Natural killer cell (primary cell): ENCODE measurements around the gene PLEKHA5. TPM values are rescaled to one million over a fixed set of nuclear protein-coding genes. Genes with fewer than 3 reads are reported as not detected.

Experiments used
- ATAC-seq, 3 donors: fragments of 150-1000 bp in 2 of 3; fragments of 200-7000 bp in 1 of 3; cut with Tn5 transposase; 1 replicate in 1 of 3; 2 replicates in 2 of 3; pipeline ENCODE4 v1.10.0; 2021; ENCODE audit warnings: mild to moderate bottlenecking in 2 of 3, moderate library complexity in 2 of 3
- DNase-seq, 2 donors: peaks; one replicate each; pipeline versions ENCODE4 v3.0.0 to v3.0.0-alpha.2; 2013 to 2021; ENCODE audit warnings: mixed read lengths in 1 of 2
- H3K27ac ChIP-seq: one replicate; pipeline ENCODE4 v1.5.1; 2013; ENCODE audit warnings: mild to moderate bottlenecking, low read length
- H3K27me3 ChIP-seq: one replicate; pipeline ENCODE4 v1.6.1; 2013; ENCODE audit warnings: low read length; ENCODE audit not compliant: control insufficient read depth, insufficient read depth
- H3K36me3 ChIP-seq: one replicate; pipeline ENCODE4 v1.6.1; 2013; ENCODE audit warnings: low read length; ENCODE audit not compliant: control insufficient read depth, insufficient read depth
- H3K4me1 ChIP-seq: one replicate; pipeline ENCODE4 v1.6.1; 2013; ENCODE audit warnings: low read length; ENCODE audit not compliant: control insufficient read depth, insufficient read depth
- H3K4me3 ChIP-seq: one replicate; pipeline ENCODE4 v1.5.1; 2013; ENCODE audit warnings: low read length
- H3K9me3 ChIP-seq: one replicate; pipeline ENCODE4 v1.6.1; 2013; ENCODE audit warnings: low read length; ENCODE audit not compliant: control insufficient read depth, insufficient read depth
- H3K27ac Mint-ChIP-seq, 2 donors: one replicate each; pipeline ENCODE4 v1.8.0; 2022; ENCODE audit warnings: mild to moderate bottlenecking in 2 of 2, mixed read lengths in 2 of 2, moderate library complexity in 1 of 2
- H3K27me3 Mint-ChIP-seq, 2 donors: one replicate each; pipeline ENCODE4 v1.8.0; 2022; ENCODE audit warnings: low read depth in 2 of 2, mixed read lengths in 2 of 2
- H3K36me3 Mint-ChIP-seq: one replicate; pipeline ENCODE4 v1.8.0; 2022; ENCODE audit warnings: mixed read lengths
- H3K4me1 Mint-ChIP-seq, 2 donors: one replicate each; pipeline ENCODE4 v1.8.0; 2022; ENCODE audit warnings: mixed read lengths in 2 of 2
- H3K4me3 Mint-ChIP-seq: one replicate; pipeline ENCODE4 v1.8.0; 2022; ENCODE audit warnings: mild to moderate bottlenecking, moderate library complexity, mixed read lengths
- H3K9me3 Mint-ChIP-seq, 2 donors: one replicate each; pipeline ENCODE4 v1.8.0; 2022; ENCODE audit warnings: mixed read lengths in 2 of 2
- WGBS: methylation state at CpG from one replicate; pipeline ENCODE4 v1.1.7; 2013; ENCODE audit warnings: missing lambda C conversion rate; ENCODE audit not compliant: insufficient coverage; 5-methylcytosine and 5-hydroxymethylcytosine counted together
- intact Hi-C: fragments of 100-400 bp; cut with micrococcal nuclease; formaldehyde crosslinking; loops from one replicate; pipeline ENCODE4 v1.14.2; 2022
- total RNA-seq, 4 donors: library from RNA; stranded (reverse); fragments of 120-200 nt in 1 of 4; gene quantifications; one replicate each; pipeline versions ENCODE4 v1.2.3 to v1.2.4, GENCODE V29; 2013 to 2022
- TF ChIP-seq, protein P1 (sequence below): fragments of 200-600 bp; IDR thresholded peaks from one replicate; pipeline ENCODE4 v1.8.0; 2022; ENCODE audit warnings: antibody characterized with exemption

The PLEKHA5 gene
- total RNA-seq, 3 donors from 2014 or later (not counting 1 experiment from before 2014, with no cell fraction given): 5.2 to 12.1 (median 7.0) TPM

DNA sequence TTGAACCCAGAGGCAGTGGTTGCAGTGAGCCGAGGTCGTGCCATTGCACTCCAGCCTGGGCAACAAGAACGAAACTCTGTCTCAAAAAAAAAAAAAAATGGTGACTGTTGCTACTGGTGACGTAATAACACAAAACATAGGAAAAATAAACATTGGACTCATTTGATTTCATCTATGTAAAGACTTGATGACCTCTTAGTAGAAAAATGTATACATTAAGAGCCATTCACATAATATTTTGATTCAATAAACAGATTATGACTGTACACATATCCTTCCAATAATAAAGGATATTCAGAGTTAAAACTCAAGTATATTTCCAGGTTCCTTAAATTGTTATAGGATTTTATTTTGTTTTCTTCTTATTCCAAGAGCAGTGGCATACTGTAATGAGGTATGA, 244.1 kb downstream of the PLEKHA5 start:
- H3K9me3 Mint-ChIP-seq: no peaks in the 10 kb centered on the region
- intact Hi-C loops: no loop called here
- DNase-seq (no peak), ATAC-seq (no peak)
- H3K36me3 ChIP-seq: no peaks in the 10 kb centered on the region
- no peaks in the 10 kb centered on the region for H3K27me3 Mint-ChIP-seq
- H3K27ac ChIP-seq: no peak overlapping the region
- WGBS: 99% methylated on average over 3 of the region's 4 CpGs
- no peaks in the 10 kb centered on the region for H3K4me1 ChIP-seq
- no peaks in the 10 kb centered on the region for H3K27me3 ChIP-seq
- H3K4me1 Mint-ChIP-seq: no peaks in the 10 kb centered on the region
- H3K4me3 ChIP-seq: no peak overlapping the region
- TF ChIP-seq, protein P1, sequence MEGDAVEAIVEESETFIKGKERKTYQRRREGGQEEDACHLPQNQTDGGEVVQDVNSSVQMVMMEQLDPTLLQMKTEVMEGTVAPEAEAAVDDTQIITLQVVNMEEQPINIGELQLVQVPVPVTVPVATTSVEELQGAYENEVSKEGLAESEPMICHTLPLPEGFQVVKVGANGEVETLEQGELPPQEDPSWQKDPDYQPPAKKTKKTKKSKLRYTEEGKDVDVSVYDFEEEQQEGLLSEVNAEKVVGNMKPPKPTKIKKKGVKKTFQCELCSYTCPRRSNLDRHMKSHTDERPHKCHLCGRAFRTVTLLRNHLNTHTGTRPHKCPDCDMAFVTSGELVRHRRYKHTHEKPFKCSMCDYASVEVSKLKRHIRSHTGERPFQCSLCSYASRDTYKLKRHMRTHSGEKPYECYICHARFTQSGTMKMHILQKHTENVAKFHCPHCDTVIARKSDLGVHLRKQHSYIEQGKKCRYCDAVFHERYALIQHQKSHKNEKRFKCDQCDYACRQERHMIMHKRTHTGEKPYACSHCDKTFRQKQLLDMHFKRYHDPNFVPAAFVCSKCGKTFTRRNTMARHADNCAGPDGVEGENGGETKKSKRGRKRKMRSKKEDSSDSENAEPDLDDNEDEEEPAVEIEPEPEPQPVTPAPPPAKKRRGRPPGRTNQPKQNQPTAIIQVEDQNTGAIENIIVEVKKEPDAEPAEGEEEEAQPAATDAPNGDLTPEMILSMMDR: no peak
- H3K9me3 ChIP-seq: no peaks in the 10 kb centered on the region
- H3K36me3 Mint-ChIP-seq: peaks cover 6% of the 10 kb centered on the region
- no peak overlapping the region for H3K27ac Mint-ChIP-seq
- H3K4me3 Mint-ChIP-seq: no peak overlapping the region

DNA sequence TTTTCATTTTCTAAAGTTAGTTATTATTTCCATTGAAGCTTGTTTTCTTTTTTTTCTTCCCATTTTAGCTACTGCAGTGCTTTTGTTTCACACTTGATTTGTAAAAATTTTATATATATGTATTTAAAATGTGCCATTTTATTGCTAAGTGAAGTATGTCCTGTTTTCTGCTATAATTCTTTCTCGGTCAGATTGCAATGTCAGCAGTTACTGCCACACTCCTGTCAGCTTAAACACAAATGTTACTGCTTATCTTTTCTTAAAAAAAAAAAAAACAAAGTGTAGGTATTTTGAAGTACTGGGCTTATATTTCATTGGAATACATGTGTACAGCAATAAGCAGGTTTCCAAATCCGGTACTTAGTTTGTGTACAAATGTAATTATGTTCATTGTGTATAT, 246.4 kb downstream of the PLEKHA5 start:
- no peaks in the 10 kb centered on the region for H3K9me3 Mint-ChIP-seq
- TF ChIP-seq, protein P1: no peak
- no CpG with 5 or more reads among the region's 2 CpGs for WGBS
- H3K9me3 ChIP-seq: no peaks in the 10 kb centered on the region
- H3K27ac Mint-ChIP-seq: no peak overlapping the region
- peaks cover 6% of the 10 kb centered on the region for H3K36me3 Mint-ChIP-seq
- no peak overlapping the region for H3K4me3 ChIP-seq
- no peaks in the 10 kb centered on the region for H3K27me3 Mint-ChIP-seq
- H3K27ac ChIP-seq: no peak overlapping the region
- no peaks in the 10 kb centered on the region for H3K4me1 Mint-ChIP-seq
- no peaks in the 10 kb centered on the region for H3K4me1 ChIP-seq
- no peak for ATAC-seq
- intact Hi-C loops: no loop called here
- no peaks in the 10 kb centered on the region for H3K27me3 ChIP-seq
- no peak overlapping the region for H3K4me3 Mint-ChIP-seq
- DNase-seq: no peak
- no peaks in the 10 kb centered on the region for H3K36me3 ChIP-seq

DNA sequence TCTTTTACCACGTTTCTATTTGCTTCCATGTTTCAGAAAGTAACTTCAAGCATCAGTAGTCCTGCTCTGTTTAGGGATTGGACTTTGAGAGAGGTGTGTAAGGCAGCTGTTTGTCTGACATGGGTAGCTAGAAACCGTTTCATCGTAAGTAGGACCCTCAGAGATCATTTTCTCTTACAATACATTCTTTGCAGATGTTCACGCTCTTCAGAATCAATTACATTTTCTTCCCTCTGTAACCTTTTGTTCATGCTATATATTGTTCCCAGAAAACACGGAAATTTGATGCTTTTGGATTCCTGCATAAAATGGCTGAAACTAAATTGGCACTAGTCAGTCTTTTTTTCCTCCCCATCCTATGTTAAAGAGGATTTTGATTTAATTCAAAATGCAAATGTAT, 247.2 kb downstream of the PLEKHA5 start:
- intact Hi-C loops: no loop called here
- TF ChIP-seq, protein P1: no peak
- 95% methylated on average over 5 of the region's 5 CpGs for WGBS
- no peaks in the 10 kb centered on the region for H3K36me3 ChIP-seq
- no peak for DNase-seq
- H3K4me3 ChIP-seq: no peak overlapping the region
- Mint-ChIP-seq H3K4me3 (no peak overlapping the region), H3K9me3 (no peaks in the 10 kb centered on the region), H3K4me1 (no peaks in the 10 kb centered on the region), H3K27ac (no peak overlapping the region), H3K27me3 (no peaks in the 10 kb centered on the region), H3K36me3 (peaks cover under 1% of the 10 kb centered on the region)
- H3K4me1 ChIP-seq: no peaks in the 10 kb centered on the region
- no peak overlapping the region for H3K27ac ChIP-seq
- no peak for ATAC-seq
- H3K27me3 ChIP-seq: no peaks in the 10 kb centered on the region
- H3K9me3 ChIP-seq: no peaks in the 10 kb centered on the region

DNA sequence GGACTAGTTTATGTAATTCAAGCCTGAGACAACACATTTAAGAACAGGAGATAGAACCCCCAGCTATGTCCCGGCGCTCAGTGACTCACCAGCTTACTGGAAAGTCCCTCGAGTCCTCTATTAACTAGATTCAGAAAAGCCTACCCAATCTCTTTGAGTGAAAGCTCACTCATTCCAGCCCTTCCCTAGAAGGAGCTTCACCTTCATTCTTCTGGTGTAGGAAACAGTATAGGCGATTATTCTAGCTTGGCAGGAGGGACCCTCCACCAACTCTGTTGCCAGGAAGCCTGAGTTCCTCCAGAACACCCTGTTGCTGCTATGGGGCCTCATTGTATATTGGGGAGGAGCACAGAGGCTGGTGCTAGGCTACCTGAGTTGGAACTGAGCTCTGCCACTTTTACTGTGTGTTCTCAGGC, 252.6 kb downstream of the PLEKHA5 start:
- ATAC-seq: peak in 2 of 3 donors; percentile 37 to 68
- 62% methylated on average over 4 of the region's 4 CpGs for WGBS
- no peaks in the 10 kb centered on the region for H3K27me3 Mint-ChIP-seq
- H3K9me3 ChIP-seq: no peaks in the 10 kb centered on the region
- H3K36me3 Mint-ChIP-seq: no peaks in the 10 kb centered on the region
- intact Hi-C loops: no loop called here
- H3K27ac ChIP-seq: no peak overlapping the region
- no peak overlapping the region for H3K4me3 Mint-ChIP-seq
- H3K27me3 ChIP-seq: no peaks in the 10 kb centered on the region
- TF ChIP-seq, protein P1: no peak
- H3K27ac Mint-ChIP-seq: no peak overlapping the region
- H3K4me1 ChIP-seq: no peaks in the 10 kb centered on the region
- H3K36me3 ChIP-seq: no peaks in the 10 kb centered on the region
- no peak overlapping the region for H3K4me3 ChIP-seq
- no peaks in the 10 kb centered on the region for H3K4me1 Mint-ChIP-seq
- H3K9me3 Mint-ChIP-seq: no peaks in the 10 kb centered on the region
- peak in 1 of 2 donors; percentile 26 for DNase-seq
